IPS-15b (cell line): ENCODE measurements around the gene GRPR.

Experiments used
- H3K27me3 ChIP-seq: one replicate; pipeline ENCODE4 v1.6.1; 2013; ENCODE audit warnings: low read length; ENCODE audit not compliant: control insufficient read depth, insufficient read depth
- H3K36me3 ChIP-seq: one replicate; pipeline ENCODE4 v1.6.1; 2013; ENCODE audit warnings: low read length; ENCODE audit not compliant: control insufficient read depth, insufficient read depth
- H3K4me1 ChIP-seq: one replicate; pipeline ENCODE4 v1.6.1; 2013; ENCODE audit warnings: mild to moderate bottlenecking, low read length; ENCODE audit not compliant: control insufficient read depth, insufficient read depth
- H3K4me3 ChIP-seq: one replicate; pipeline ENCODE4 v1.5.1; 2013; ENCODE audit warnings: low read depth, low read length
- H3K9ac ChIP-seq: one replicate; pipeline ENCODE4 v1.6.1; 2013; ENCODE audit warnings: low read depth, mild to moderate bottlenecking, low read length
- H3K9me3 ChIP-seq: one replicate; pipeline ENCODE4 v1.6.1; 2013; ENCODE audit warnings: mild to moderate bottlenecking, low read length; ENCODE audit not compliant: control insufficient read depth, insufficient read depth

GRPR gene

DNA sequence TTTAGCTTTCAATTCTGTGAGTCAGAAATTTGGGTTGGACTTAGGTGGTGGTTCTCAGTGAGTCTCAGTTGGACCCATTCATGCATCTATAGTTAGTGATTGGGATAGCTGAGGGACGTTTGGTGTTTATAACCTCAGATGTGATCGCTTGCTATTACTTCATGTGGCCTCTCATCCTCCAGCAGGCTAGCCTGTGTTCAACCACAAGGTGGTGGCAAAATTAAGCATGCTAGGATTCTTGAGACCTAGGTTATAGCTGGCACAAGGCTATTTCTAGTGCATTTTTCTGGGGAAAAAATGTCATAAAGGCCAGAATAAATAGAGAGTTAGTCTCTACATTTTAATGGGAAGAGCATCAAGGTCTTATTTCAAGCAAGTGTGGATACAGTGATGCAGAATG, 10.9 kb upstream of the GRPR start:
- Histone ChIP-seq H3K27me3 (no peaks in the 10 kb centered on the region), H3K36me3 (no peaks in the 10 kb centered on the region), H3K4me3 (no peak overlapping the region), H3K9ac (no peak overlapping the region), H3K9me3 (no peaks in the 10 kb centered on the region), H3K4me1 (no peaks in the 10 kb centered on the region)

DNA sequence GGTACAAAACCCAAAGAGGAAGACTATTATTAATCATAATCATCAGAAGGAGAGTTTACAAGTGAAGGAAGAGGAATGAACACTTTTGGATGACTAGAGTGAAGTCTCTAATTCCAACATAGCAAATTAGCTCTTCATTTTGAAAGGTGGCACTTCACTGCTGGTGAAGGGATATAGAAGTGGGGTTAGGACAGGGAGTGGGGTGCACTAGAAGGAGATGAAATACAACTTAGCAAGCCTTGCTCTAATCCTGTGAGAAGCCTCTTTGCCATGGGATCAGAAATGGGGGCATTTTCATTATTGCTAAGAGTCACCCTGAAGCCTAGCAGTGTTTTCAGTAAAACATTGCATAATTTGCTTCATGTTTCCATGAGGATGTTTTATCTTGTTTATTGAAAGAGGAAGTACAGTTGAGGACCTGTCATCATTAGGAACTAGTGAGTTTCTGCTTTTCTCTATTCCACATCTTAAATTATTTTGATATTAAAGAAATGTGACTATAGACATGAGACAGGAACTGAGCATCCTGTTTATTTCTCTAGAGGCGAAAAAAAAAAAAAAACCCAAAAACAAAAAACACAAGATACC, 9.3 kb upstream of the GRPR start:
- H3K4me3 ChIP-seq = no peak overlapping the region
- H3K4me1 ChIP-seq = no peaks in the 10 kb centered on the region
- no peaks in the 10 kb centered on the region for H3K36me3 ChIP-seq
- no peak overlapping the region for H3K9ac ChIP-seq
- no peaks in the 10 kb centered on the region for H3K27me3 ChIP-seq
- H3K9me3 ChIP-seq = no peaks in the 10 kb centered on the region

DNA sequence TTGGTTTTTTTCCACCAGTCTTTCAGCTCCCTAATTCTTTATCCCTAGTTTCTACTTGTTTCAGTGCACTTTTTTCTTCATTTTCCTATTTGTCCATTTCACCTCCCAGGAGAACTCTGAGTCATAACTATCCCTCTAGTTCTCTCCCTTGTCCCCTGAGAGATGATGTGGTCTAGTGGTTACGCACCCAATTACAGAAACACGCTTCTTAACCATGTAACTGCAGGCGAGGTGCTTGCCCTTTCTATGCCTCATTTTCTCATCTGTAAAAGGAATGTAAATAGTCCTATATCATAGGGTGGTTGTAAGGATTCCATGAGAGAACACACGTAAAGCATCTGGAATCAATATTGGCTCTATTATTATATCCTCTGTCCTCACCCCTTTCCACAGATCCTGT, 8.8 kb upstream of the GRPR start:
- Histone ChIP-seq H3K4me3 (no peak overlapping the region), H3K36me3 (no peaks in the 10 kb centered on the region), H3K27me3 (no peaks in the 10 kb centered on the region), H3K4me1 (no peaks in the 10 kb centered on the region), H3K9me3 (no peaks in the 10 kb centered on the region), H3K9ac (no peak overlapping the region)

DNA sequence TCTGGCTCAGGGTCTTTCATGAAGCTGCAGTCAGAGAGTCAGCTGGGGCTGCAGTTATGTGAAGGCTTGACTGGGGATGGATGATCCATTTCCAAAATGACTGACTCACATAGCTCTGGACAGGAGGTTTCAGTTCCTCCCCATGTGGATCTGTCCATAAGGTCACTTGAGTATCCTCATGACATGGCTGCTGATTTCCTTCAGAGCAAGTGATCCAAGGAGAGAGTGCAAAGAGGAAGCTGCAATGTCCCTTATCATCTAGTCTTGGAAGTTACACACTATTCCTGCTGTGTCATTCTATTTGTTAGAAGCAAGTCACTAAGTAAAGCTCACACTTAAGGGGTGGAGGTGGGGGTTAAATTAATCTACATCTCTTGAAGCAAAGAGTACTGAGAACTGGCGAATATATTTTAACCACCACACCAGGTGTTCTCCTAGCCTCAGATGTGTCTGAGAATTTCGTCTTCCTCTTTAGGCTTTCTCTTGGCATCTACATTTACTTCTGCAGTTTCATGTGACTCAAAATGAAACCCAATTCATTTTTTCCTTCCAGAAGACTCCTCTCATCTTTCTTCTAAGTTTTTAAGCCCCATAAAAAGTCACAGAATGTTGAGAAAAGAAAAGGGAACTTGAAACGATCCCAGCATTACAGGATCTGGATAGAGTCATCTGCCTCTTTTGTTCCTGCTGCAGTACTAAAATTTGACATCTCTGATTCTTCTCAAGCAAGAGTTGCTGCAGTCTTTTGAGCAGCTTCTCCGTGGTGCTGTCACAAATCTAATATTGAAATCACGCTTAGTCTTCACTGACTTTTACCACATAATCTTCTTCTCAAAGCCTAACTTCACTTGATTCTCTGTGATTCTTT, 3.8 kb upstream of the GRPR start:
- no peaks in the 10 kb centered on the region for H3K9me3 ChIP-seq
- no peaks in the 10 kb centered on the region for H3K4me1 ChIP-seq
- no peaks in the 10 kb centered on the region for H3K36me3 ChIP-seq
- H3K4me3 ChIP-seq = no peak overlapping the region
- H3K9ac ChIP-seq = no peak overlapping the region
- H3K27me3 ChIP-seq = no peaks in the 10 kb centered on the region

DNA sequence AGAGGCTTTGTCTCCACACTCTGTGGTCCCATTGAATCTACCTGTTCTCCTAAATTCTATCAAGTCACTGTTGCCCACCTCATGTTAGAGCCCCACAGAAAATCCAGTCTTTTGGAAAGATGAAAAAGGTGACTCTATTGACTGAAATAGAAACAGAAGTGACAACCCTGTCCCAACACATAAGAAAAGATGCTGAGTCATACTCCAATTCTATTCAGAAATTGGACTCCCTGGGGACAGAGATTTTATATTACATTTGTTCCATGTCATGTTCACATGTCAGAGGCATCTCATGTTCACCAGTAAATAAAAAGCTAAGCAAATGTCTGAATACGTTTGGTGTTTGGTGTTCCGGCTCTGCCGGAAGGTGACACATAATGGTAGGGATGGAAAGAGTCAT, 2.9 kb upstream of the GRPR start:
- H3K36me3 ChIP-seq = no peaks in the 10 kb centered on the region
- no peaks in the 10 kb centered on the region for H3K27me3 ChIP-seq
- no peak overlapping the region for H3K4me3 ChIP-seq
- H3K4me1 ChIP-seq = no peaks in the 10 kb centered on the region
- H3K9ac ChIP-seq = no peak overlapping the region
- H3K9me3 ChIP-seq = no peaks in the 10 kb centered on the region

DNA sequence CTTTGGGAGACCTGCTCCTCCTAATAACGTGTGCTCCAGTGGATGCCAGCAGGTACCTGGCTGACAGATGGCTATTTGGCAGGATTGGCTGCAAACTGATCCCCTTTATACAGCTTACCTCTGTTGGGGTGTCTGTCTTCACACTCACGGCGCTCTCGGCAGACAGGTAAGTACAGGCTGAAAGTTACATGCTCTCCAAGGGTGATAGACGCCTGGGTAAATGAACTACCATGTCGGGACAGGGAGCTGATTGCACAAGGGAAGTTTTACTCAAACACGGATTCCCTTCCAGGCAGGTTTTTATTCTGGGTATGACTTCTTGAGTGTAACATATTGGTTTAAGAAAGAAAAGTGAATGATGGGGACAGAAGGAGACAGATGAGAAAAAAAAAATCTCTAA, 836 bp downstream of the GRPR start:
- Histone ChIP-seq H3K4me3 (peak overlapping the region; percentile 62), H3K9ac (no peak overlapping the region), H3K27me3 (no peaks in the 10 kb centered on the region), H3K36me3 (no peaks in the 10 kb centered on the region), H3K4me1 (no peaks in the 10 kb centered on the region), H3K9me3 (no peaks in the 10 kb centered on the region)

DNA sequence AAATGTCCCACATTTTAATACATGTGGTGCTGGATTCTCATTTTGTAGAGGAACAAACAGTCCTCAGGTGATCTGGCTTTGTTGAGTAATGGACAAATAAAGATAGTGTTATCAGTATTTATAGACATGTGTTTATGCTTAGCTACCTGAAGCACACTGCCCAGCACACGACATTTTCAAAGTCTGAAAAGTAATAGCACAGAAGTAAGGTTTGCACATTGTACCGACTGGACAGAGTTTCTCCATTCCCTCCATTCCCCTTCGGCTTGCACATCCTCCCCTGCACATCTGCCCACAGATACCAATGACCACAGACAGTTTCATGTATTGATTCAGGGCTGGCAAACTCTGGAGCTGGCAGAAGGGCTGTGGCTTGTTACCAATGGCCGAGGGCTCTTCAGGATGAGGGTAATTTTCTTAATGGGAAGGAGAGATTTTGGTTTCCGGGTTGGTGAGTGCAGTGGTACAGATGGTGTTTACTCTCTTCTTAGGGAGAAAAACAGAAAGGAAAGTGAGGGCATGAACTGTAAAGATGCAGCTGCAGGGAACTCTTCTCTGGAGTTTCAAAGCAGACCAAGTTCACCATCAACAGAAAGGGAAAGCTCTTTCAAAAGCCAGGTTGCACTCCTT, 2.3 kb downstream of the GRPR start:
- H3K27me3 ChIP-seq = no peaks in the 10 kb centered on the region
- H3K36me3 ChIP-seq = no peaks in the 10 kb centered on the region
- H3K4me1 ChIP-seq = no peaks in the 10 kb centered on the region
- peak overlapping the region; percentile 50 for H3K9ac ChIP-seq
- no peaks in the 10 kb centered on the region for H3K9me3 ChIP-seq
- peak overlapping the region; percentile 62 for H3K4me3 ChIP-seq

DNA sequence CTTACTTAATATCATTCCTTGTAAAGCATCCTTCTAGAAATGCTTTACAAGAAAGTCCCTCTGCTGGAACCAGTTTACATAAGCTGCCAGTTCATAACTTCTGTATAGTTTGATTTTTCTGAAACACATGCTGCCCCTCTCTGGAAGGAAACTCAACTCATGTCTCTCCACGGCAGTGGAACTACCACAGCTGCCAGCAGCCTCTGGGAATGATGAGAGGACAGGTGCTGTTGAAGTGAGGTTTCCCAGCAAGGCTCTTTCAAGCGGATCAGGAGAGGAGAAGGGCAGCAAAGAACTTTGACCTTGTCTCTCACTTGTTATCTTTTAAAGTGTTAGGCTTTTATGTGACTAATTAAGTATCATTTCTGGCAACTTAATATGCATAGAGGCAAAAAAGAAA, 7.3 kb downstream of the GRPR start:
- H3K9me3 ChIP-seq = no peaks in the 10 kb centered on the region
- H3K36me3 ChIP-seq = no peaks in the 10 kb centered on the region
- H3K4me1 ChIP-seq = no peaks in the 10 kb centered on the region
- no peak overlapping the region for H3K9ac ChIP-seq
- H3K4me3 ChIP-seq = no peak overlapping the region
- no peaks in the 10 kb centered on the region for H3K27me3 ChIP-seq

DNA sequence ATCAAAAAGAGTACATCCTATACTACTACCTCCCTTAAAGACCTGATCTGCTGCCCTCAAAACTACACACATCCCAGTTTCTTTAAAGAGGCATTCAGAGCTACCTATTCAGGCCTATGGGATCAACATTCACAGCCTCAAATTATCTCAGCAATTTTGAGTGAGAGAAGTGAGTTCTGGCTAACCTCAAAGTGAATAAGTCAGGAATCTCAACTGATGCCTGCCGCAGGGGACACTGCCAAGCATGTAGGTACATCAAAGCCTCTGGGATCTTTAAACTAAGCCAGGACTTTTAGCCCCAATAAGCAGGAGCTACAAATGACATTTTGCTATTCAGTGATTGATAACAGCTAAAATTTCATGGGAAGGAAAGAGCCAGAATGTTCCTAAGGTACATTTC, 11.6 kb downstream of the GRPR start:
- H3K9ac ChIP-seq = no peak overlapping the region
- H3K4me1 ChIP-seq = no peaks in the 10 kb centered on the region
- no peak overlapping the region for H3K4me3 ChIP-seq
- H3K36me3 ChIP-seq = no peaks in the 10 kb centered on the region
- no peaks in the 10 kb centered on the region for H3K9me3 ChIP-seq
- H3K27me3 ChIP-seq = no peaks in the 10 kb centered on the region

DNA sequence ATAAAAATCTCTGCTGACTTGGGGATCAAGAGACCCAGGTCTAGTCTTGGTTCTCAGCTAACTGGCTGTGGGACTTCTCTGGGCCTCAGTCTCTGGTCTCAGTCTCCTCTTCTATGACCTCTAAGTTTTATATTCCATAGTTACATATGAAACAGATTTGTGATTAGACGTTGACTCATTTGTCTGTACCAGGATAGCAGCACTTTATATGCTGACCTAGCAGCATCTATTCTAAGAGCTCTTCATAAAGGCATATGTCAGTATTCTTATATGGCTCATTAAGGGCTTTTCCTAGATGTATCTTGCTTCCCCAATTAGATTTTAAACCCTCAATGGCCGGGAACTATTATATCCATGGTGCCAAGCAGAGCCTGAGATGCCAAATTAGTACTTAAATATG, 12.7 kb downstream of the GRPR start:
- no peaks in the 10 kb centered on the region for H3K9me3 ChIP-seq
- H3K9ac ChIP-seq = no peak overlapping the region
- H3K4me3 ChIP-seq = no peak overlapping the region
- H3K27me3 ChIP-seq = no peaks in the 10 kb centered on the region
- no peaks in the 10 kb centered on the region for H3K4me1 ChIP-seq
- no peaks in the 10 kb centered on the region for H3K36me3 ChIP-seq

DNA sequence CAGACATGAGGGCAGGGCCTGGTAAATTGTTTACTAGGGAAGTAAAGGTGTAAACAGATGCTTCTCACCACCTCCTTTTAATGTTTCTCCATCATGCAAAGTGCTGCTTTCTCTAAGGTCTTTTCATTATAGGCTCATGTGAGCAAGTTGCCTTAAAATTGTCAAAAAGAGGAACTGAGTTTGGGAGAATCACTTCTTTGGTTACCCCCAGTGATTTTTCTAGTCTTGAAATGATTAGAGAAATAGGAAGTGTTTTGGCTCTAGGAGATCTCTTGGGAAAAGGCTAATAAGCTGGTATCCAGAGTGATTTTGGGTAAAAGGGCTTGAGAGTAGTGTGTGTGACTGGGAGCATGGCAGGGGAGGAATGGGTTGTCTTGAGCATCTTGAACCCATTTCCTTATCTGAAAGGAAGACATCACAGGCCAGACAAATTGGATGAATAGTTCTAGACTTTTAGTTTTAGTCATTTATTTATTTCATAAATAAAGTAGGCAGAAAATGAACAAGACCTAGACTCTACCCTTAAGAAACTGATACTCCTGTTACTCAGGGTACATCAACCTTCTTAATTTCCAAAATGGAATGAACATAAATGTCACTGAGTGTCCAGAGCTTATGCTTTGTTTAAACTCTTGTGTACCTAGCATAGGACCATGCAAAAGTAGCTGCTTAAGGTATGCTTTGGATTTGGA, 14.2 kb downstream of the GRPR start:
- Histone ChIP-seq H3K4me3 (no peak overlapping the region), H3K9me3 (no peaks in the 10 kb centered on the region), H3K36me3 (no peaks in the 10 kb centered on the region)

More for the DNA sequence above, 14.2 kb downstream of the GRPR start:
- no peaks in the 10 kb centered on the region for H3K4me1 ChIP-seq
- H3K9ac ChIP-seq = no peak overlapping the region
- no peaks in the 10 kb centered on the region for H3K27me3 ChIP-seq
